Activated B cell treated with CpG ODN at 0.5 μM for 24 hours (primary cell): ENCODE results near the gene NBEAL2. TPM values are rescaled to one million over a fixed set of nuclear protein-coding genes. Genes with fewer than 3 reads are reported as not detected.

Source experiments
- ATAC-seq: fragments of 200-7000 bp; cut with Tn5 transposase; one replicate; pipeline ENCODE4 v1.10.0; 2021; ENCODE audit warnings: low read depth, mild to moderate bottlenecking, moderate library complexity
- CTCF ChIA-PET: fragments of 350-600 bp; sonication (Branson Sonifier 250); formaldehyde crosslinking; loops from one replicate; lab custom pipeline; 2021; ENCODE audit warnings: antibody characterized with exemption; lab: Charles Lee
- POLR2A ChIA-PET: fragments of 350-600 bp; sonication (Branson Sonifier 250); formaldehyde crosslinking; loops from one replicate; lab custom pipeline; 2021; ENCODE audit warnings: antibody characterized with exemption; lab: Charles Lee
- DNase-seq: peaks from one replicate; pipeline ENCODE4 v3.0.0; 2022
- H3K27ac Mint-ChIP-seq: one replicate; pipeline ENCODE4 v1.8.0; 2020; ENCODE audit warnings: mixed read lengths
- H3K27me3 Mint-ChIP-seq: one replicate; pipeline ENCODE4 v1.8.0; 2021; ENCODE audit warnings: mixed read lengths
- H3K36me3 Mint-ChIP-seq: one replicate; pipeline ENCODE4 v1.8.0; 2021; ENCODE audit warnings: low read depth, mixed read lengths
- H3K4me1 Mint-ChIP-seq: one replicate; pipeline ENCODE4 v1.8.0; 2021; ENCODE audit warnings: mixed read lengths
- H3K4me3 Mint-ChIP-seq: one replicate; pipeline ENCODE4 v1.8.0; 2020; ENCODE audit warnings: mild to moderate bottlenecking, mixed read lengths
- H3K9me3 Mint-ChIP-seq: one replicate; pipeline ENCODE4 v1.8.0; 2020; ENCODE audit warnings: mixed read lengths
- intact Hi-C: fragments of 100-400 bp; cut with micrococcal nuclease; formaldehyde crosslinking; loops from one replicate; pipeline ENCODE4 v1.15.1; 2024
- total RNA-seq: library from RNA; stranded (reverse); gene quantifications from 2 replicates; pipeline ENCODE4 v1.2.3, GENCODE V29; 2022
- TF ChIP-seq, protein P1 (sequence below): fragments of 200-600 bp; IDR thresholded peaks from one replicate; pipeline ENCODE4 v1.8.0; 2022; ENCODE audit warnings: antibody characterized with exemption, mild to moderate bottlenecking

NBEAL2 gene, protein sequence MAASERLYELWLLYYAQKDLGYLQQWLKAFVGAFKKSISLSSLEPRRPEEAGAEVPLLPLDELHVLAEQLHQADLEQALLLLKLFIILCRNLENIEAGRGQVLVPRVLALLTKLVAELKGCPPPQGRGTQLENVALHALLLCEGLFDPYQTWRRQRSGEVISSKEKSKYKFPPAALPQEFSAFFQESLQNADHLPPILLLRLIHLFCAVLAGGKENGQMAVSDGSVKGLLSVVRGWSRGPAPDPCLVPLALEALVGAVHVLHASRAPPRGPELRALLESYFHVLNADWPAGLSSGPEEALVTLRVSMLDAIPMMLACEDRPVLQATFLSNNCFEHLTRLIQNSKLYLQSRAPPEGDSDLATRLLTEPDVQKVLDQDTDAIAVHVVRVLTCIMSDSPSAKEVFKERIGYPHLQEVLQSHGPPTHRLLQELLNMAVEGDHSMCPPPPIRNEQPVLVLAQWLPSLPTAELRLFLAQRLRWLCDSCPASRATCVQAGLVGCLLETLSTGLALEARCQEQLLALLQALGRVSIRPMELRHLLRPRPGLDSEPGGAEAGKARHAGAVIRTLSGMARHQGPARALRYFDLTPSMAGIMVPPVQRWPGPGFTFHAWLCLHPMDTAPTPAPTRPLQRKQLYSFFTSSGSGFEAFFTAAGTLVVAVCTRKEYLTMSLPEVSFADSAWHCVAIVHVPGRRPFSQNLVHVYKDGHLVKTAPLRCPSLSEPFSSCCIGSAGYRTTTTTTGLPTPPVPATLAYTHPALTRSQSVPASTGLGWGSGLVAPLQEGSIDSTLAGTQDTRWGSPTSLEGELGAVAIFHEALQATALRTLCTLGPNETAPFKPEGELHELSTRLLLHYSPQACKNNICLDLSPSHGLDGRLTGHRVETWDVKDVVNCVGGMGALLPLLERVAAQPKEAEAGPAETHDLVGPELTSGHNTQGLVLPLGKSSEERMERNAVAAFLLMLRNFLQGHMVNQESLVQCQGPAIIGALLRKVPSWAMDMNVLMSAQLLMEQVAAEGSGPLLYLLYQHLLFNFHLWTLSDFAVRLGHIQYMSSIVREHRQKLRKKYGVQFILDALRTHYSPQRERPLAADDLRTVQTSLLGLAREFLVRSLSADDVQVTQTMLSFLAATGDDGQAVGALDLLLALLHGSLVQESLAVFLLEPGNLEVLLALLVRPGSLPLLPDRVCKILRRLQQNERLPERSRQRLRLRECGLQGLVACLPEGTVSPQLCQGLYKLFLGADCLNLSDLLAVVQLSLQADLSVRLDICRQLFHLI (N-terminal part only)
- 79.8 and 98.6 TPM in 2 replicates for total RNA-seq

DNA sequence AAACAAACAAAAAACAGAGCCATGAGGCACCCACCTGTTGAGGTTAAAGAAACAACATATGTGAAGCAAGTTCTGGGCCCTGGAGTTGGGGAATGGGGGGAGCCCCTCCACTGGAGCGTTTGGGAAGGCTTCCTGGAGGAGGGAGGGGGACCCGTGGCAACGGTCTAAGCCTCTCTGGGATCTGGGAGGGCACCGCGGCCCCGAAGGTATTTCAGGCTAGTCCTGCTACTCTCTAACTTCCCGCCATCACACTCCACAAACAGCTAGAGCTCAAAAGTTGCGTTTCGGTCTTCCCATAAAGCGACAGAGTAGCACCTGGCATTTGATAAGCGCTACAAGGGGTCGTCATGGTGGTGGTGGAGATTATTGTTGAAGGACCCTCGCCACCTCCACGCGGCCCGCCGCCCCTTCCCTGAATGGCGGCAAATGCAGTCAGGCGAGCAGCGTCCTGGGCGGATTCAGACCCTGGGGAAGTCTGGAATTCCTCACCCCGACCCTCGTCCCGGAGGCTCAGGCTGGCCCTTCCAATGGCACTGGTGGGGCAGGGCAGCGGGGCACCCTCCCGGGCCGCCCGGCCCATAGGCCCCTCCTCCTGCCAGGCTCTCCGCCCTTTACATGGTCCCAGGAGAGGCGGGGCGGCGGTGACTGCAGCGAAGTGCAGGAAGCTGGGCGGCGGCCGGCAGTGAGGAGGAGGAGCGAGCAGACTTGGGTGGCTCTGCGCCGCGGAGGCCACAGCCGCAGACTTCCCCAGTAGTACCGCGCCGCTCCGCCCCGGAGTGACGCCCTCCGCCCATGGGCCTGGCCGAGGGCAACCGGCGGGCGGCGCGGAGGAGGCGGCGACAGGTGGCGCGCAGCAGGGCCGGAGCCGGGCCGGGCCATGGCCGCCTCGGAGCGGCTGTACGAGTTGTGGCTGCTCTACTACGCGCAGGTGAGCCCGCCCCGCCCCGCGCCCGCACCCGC lies at the start of gene NBEAL2:
Gene NBEAL2 (plus strand): TSS at position 682 of the 960 bp plus-strand sequence. CDS start 196 bp downstream, at position 878.
- no peaks in the 10 kb centered on the region for H3K27me3 Mint-ChIP-seq
- H3K9me3 Mint-ChIP-seq: no peaks in the 10 kb centered on the region
- TF ChIP-seq, protein P1, sequence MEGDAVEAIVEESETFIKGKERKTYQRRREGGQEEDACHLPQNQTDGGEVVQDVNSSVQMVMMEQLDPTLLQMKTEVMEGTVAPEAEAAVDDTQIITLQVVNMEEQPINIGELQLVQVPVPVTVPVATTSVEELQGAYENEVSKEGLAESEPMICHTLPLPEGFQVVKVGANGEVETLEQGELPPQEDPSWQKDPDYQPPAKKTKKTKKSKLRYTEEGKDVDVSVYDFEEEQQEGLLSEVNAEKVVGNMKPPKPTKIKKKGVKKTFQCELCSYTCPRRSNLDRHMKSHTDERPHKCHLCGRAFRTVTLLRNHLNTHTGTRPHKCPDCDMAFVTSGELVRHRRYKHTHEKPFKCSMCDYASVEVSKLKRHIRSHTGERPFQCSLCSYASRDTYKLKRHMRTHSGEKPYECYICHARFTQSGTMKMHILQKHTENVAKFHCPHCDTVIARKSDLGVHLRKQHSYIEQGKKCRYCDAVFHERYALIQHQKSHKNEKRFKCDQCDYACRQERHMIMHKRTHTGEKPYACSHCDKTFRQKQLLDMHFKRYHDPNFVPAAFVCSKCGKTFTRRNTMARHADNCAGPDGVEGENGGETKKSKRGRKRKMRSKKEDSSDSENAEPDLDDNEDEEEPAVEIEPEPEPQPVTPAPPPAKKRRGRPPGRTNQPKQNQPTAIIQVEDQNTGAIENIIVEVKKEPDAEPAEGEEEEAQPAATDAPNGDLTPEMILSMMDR: no peak
- intact Hi-C loops: loop anchor here (1.0 to 10.0 kb wide), 8 partner anchors 8 to 536 kb away; partner anchors contain the start of genes ELP6, PTPN23 and SETD2
- ATAC-seq (peak; percentile 80), DNase-seq (peak; percentile 92)
- H3K27ac Mint-ChIP-seq: peak within 1 kb of the TSS; percentile 88
- H3K36me3 Mint-ChIP-seq: peaks cover 15% of the 10 kb centered on the region
- CTCF ChIA-PET: interaction anchor here (0.7 to 1.5 kb wide), 6 partner anchors 15 to 112 kb away, joined by 3 to 6 read pairs (median 4); no protein-coding TSS in a partner anchor
- H3K4me3 Mint-ChIP-seq: peak within 1 kb of the TSS; percentile 86
- peaks cover 67% of the 10 kb centered on the region for H3K4me1 Mint-ChIP-seq
- POLR2A ChIA-PET: interaction anchor here (0.7 to 8.3 kb wide), 15 partner anchors 9 to 1263 kb away, joined by 3 to 189 read pairs (median 5); partner anchors contain the start of gene PTPN23

- intact Hi-C loops: no loop called here
- H3K4me3 Mint-ChIP-seq: peak overlapping the region; percentile 55
- H3K27ac Mint-ChIP-seq: peak overlapping the region; percentile 93
- no peaks in the 10 kb centered on the region for H3K27me3 Mint-ChIP-seq
- no peak for DNase-seq
- H3K9me3 Mint-ChIP-seq: peaks cover 4% of the 10 kb centered on the region
- H3K36me3 Mint-ChIP-seq: peaks cover 25% of the 10 kb centered on the region
- no peak for ATAC-seq
- ChIA-PET POLR2A (interaction anchor here (0.5 to 15.6 kb wide), 12 partner anchors 8 to 616 kb away, joined by 3 to 189 read pairs (median 4); partner anchors contain the start of genes CCDC12 and NBEAL2), CTCF (interaction anchor here (0.7 to 3.1 kb wide), 6 partner anchors 10 to 68 kb away, joined by 3 to 13 read pairs (median 4); no protein-coding TSS in a partner anchor)
- peaks cover 94% of the 10 kb centered on the region for H3K4me1 Mint-ChIP-seq
- TF ChIP-seq, protein P1: no peak
These were observed 49.1 kb upstream of the NBEAL2 start for GRCh38 chr3:46930166-46930944.

- Mint-ChIP-seq H3K4me3 (peak overlapping the region; percentile 47), H3K27ac (peak overlapping the region; percentile 93), H3K27me3 (no peaks in the 10 kb centered on the region), H3K9me3 (peaks cover 4% of the 10 kb centered on the region), H3K4me1 (peaks cover 94% of the 10 kb centered on the region), H3K36me3 (peaks cover 26% of the 10 kb centered on the region)
- TF ChIP-seq, protein P1: no peak
- ChIA-PET CTCF (interaction anchor here (0.7 to 3.1 kb wide), 5 partner anchors 9 to 67 kb away, joined by 3 to 13 read pairs (median 4); no protein-coding TSS in a partner anchor), POLR2A (interaction anchor here (1.1 to 15.6 kb wide), 8 partner anchors 8 to 46 kb away, joined by 3 to 189 read pairs (median 6); partner anchors contain the start of genes CCDC12 and NBEAL2)
- intact Hi-C loops: loop anchor here (1.0 kb wide), 1 partner anchor 41 kb away; no protein-coding TSS in a partner anchor
- peak; percentile 19 for ATAC-seq
- DNase-seq: no peak
These were observed 48.5 kb upstream of the NBEAL2 start for GRCh38 chr3:46930945-46931403.
